ENCODE results near the gene CTSC.
"Not testable (repeated sequence)": the region's sequence is repeated elsewhere in the genome, so short reads cannot be mapped to it uniquely, and the experiment has no call there.

CTSC gene

DNA sequence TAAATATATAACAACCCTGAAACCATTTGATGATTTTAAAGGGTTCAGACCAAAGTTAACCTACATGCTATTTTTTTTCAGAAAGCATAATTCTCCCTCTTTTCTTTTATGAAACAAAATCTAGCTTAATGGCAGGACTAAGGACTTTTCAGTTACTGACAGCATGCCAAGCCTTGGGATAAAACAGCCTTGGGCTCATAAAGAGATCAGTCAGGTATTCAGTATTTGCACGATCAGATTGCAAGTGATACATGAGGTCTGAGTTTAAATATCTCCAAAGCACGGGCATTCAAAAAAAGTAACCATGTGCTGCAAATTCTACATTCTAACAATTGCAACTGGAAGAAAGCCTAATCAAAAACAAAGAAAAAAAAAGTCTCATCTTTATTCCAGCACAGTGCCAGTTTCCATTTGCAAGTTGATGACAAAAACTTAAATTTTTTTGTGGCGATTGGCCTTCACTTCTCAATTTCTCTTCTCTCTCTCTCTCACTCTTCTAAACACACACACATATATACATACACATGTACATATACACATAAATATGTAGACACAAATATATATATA, 60.1 kb downstream of the CTSC start:
- no peak for DNase-seq

DNA sequence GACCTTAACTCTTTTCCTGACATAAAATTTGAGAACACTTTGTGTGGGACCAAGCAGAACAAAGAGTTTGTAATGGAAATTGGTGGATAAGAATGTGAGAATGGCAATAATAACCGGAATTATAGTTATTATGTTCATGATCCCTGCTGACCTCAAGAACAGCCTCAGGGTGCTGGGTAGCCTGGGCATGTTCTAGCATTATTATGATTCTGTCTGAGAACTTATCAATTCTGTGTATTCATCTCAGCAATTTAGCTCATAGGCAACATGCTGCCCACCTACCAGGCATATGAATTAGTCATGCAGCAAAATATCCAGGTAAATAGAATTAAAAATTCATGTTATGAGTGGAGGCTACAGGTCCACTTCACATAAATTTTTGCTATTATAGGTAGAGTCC, 61.9 kb downstream of the CTSC start:
- DNase-seq, result no peak

DNA sequence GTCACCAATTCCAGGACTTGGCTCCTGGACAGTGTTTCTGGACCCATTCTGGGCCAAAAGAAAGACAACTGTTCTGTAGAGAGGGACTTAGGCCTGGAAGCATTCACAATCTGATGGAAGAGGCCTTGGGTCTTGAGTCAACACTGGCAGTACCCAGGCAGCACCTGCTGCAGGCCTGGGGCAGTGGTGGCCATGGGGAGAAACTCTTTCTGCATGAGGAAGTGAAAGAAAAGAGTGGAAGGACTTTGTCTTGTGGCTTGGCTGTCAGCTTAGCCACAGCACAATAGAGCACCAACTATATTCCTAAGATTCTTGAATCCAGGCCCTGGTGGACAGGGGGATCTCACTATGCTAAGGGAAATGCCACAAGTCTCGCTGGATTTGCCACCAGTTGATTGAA, 70.6 kb downstream of the CTSC start:
- no peak for DNase-seq

DNA sequence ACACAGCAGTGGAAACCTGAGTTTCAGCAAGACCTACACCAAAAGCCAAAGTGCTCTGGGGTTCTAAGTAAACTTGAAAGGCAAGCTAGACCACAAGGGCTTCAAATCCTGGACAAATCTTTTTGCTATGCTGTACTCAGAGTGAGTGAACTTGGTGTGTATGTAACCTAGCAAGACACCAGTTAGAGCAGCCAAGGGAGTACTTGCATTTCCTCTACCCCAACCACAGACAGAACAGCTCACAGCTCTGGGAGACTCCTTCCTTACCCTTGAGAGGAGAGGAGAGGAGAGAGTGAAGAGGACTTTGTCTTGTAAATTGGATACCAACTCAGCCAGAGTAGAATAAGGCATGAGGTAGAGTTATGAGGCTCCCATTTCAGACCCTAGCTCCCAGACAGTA, 71.4 kb downstream of the CTSC start:
- DNase-seq, result no peak

DNA sequence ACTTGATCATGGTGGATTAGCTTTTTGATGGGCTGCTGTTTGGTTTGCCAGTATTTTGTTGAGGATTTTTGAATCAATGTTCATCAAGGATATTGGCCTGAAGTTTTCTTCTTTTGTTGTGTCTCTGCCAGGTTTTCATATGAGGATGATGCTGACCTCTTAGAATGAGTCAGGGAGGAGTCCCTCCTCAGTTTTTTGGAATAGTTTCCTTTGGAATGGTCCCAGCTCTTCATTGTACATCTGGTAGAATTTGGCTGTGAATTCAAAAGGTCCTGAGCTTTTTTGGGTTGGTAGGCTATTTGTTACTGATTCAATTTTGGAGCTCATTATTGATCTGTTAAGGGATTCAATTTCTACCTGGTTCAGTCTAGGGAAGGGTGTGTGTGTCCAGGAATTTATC, 78.1 kb downstream of the CTSC start:
- DNase-seq, result no peak

DNA sequence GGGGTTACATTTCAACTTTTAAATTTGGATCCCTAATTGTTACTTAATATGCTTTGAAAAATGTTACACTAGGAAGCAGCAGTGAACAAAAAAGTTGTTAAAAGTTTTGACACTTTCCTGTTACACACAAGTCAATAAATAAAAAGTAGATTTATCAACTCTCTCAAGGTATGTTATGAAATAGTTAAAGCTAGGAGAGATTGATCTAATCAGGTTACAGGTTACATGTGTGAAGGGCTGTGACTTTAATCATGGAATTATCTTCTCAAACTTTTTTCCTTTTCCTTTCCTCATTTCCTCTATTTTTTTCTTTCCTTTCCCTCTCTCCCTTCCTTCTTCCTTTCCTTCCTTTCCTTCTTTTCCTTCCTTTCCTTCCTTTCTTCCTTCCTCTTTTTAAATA, 85.3 kb downstream of the CTSC start:
- DNase-seq, result no peak

DNA sequence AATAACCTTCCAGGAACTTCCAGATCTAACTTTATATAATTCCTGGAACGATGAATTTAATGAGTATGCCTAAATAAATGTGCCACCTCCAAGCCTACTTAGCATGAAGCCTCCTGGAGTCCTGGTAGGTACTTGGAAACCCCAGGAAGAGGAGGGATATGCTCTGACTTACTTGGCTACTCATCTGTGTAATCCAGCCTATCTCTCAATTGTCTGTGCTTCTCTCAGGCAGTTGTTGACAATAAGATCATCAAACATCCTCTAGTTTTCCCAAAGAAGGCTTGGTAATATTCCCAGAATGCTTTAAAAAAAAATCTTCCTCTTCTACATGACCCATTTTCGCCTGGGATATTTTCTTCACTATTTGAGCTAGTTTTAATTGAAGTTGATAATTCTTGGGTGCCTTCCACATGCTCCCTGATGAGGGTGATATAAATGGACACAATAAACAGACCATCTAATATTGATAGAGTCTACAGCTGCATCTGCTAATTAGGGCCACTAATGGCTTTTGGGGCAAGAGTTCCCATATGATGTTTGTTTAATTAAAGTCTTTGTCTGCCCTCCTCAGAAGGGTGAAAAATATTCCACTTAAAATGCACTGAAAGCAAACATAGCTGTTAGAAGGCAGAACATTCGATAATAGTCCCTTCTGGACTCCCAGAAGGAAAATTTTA, 86.8 kb downstream of the CTSC start:
- DNase-seq, result no peak

DNA sequence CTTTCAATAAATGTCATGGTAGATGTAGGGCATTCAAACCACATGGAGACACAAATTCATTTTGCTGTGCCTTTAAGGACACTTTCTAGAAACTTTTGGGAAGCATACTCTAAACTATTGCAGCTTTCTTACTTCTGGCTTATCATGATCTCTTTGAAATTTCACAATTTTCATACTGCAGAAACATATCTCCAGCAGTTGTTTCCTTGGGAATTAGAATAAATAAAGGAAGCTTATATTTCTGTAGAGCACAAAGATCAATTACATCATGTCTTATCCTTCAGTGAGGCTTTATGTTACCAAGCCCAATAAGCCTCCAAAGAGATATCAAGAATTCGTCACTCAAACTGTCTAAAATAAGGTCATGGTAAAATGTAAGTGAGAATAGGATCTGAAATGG, 87.8 kb downstream of the CTSC start:
- no peak for DNase-seq

DNA sequence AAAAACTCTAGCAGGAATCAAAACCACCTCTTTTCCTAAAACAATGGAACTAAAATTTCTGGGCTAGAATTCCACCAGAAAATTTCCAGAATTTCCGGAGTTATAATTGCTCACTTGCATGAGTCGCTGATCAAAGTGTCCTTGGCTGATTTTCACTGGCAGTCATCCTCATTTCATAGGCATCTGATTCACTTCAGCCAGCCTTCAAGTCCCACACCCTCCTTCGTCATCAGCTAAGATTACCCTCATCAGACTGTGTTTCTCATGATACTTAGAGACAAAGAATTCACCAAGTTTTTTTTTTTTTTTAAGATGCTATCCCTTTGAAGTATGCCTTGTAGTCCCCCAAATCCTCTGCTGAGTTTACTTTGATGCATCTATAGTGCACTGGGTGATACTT, 90.8 kb downstream of the CTSC start:
- DNase-seq, result no peak

DNA sequence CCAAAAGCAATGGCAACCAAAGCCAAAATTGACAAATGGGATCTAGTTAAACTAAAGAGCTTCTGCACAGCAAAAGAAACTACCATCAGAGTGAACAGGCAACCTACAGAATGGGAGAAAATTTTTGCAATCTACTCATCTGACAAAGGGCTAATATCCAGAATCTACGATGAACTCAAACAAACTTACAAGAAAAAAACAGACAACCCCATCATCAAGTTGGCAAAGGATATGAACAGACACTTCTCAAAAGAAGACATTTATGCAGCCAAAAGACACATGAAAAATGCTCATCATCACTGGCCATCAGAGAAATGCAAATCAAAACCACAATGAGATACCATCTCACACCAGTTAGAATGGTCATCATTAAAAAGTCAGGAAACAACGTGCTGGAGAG, 92.0 kb downstream of the CTSC start:
- not testable (repeated sequence) for DNase-seq
